NB4 (cell line): Measurements from ENCODE around the gene TM9SF3.

Source experiments
- POLR2A ChIP-seq: IDR thresholded peaks from 2 replicates; pipeline ENCODE4 v1.6.1; 2011; ENCODE audit warnings: mild to moderate bottlenecking; ENCODE audit not compliant: insufficient read length; ENCODE audit errors: extremely low read depth
- TF ChIP-seq, protein P1 (sequence below): IDR thresholded peaks from one replicate; pipeline ENCODE4 v1.5.1; 2012; ENCODE audit warnings: low read depth, low read length
- TF ChIP-seq, protein P2 (sequence below): IDR thresholded peaks from 2 replicates; pipeline ENCODE4 v1.6.1; 2011; ENCODE audit warnings: low read depth, low read length

DNA sequence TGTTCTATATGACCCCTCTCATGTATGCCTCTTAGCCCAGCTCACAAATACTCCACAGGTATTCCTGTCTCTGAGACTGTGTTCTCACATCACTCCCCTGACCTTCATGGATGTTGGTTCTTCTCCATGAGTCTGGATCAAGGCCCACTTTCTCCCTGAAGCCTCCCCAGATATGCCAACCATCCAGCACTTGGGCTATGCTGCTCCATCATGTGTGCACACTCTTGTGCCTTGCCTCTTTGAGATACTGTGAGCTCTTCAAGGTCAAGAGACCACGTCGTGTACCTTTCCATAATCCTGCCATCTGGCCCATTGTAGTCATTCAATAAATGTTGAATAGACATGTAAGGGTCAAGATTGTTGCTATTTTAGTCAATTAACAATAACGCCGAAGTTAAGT lies 30.1 kb upstream of the TM9SF3 start:
- TF ChIP-seq, protein P1, sequence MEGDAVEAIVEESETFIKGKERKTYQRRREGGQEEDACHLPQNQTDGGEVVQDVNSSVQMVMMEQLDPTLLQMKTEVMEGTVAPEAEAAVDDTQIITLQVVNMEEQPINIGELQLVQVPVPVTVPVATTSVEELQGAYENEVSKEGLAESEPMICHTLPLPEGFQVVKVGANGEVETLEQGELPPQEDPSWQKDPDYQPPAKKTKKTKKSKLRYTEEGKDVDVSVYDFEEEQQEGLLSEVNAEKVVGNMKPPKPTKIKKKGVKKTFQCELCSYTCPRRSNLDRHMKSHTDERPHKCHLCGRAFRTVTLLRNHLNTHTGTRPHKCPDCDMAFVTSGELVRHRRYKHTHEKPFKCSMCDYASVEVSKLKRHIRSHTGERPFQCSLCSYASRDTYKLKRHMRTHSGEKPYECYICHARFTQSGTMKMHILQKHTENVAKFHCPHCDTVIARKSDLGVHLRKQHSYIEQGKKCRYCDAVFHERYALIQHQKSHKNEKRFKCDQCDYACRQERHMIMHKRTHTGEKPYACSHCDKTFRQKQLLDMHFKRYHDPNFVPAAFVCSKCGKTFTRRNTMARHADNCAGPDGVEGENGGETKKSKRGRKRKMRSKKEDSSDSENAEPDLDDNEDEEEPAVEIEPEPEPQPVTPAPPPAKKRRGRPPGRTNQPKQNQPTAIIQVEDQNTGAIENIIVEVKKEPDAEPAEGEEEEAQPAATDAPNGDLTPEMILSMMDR = no peak
- TF ChIP-seq POLR2A = no peak
- TF ChIP-seq, protein P2, sequence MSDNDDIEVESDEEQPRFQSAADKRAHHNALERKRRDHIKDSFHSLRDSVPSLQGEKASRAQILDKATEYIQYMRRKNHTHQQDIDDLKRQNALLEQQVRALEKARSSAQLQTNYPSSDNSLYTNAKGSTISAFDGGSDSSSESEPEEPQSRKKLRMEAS = no peak
